Measurements from ENCODE around the gene HEPN1.

Gene HEPN1

DNA sequence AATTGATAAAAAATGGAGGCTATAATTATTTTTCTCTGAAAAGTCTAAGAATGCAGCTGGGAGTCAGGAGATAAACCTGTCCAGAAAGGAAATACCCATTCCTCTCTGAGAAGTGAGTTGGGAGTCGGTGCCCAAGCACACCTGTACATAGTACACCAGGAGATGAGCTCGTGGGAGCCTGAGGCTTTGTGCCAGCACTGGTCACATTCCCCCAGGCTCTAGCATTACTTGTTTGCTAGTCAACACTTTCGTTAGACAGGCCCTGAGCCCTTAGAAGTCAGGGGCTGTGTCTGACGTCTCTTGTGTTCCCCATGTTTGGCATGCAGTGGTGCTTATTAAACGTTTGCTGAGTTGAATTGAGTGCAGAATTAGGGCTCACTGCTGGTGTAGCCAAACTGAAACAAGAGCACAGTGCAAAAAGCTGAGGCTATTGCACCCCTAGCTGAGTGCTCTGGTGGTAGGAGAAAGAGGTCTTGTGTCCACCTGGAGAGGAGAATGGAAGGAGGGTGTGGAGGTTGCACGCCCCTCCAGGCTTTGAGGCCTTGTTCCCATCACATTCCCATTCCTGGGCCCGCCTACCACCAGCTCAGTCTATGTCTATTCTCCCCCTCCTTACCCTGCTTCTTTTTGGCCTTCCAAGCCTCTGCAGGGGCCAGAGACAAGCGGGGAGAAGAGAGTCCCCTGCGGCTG, 28.2 kb upstream of the HEPN1 start:
- no peak for TF ChIP-seq CTCF (conservative IDR thresholded peaks at IDR 0.05)
- no peak for TF ChIP-seq ZFX (IDR thresholded peaks at IDR 0.05)
- no peak overlapping the region for H3K27ac ChIP-seq

DNA sequence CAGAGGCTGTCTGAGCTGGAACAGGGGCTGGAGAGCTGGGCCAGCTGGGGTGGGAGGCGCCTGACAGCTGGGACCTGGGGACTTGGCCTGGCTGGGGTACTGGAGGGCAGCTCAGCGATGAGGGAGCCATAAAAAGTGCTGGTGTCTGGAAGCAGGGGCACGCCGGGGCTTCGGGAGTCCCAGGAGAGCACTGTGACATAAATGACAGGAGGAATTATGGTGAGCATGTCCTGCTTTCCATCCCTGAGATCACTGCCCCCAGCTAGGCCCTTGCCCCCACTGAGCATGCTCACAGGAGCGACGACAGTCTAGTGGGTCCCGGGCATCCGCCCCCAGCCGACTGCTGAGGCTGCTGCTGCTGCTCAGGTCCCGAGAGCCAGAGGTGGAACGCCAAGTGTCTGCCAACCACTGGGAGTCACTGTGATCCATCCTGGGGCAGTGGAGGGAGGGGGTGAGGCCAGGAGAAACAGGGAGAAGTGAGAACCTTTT, 27.6 kb upstream of the HEPN1 start:
- TF ChIP-seq CTCF (conservative IDR thresholded peaks at IDR 0.05) = no peak
- no peak for TF ChIP-seq ZFX (IDR thresholded peaks at IDR 0.05)
- no peak overlapping the region for H3K27ac ChIP-seq

DNA sequence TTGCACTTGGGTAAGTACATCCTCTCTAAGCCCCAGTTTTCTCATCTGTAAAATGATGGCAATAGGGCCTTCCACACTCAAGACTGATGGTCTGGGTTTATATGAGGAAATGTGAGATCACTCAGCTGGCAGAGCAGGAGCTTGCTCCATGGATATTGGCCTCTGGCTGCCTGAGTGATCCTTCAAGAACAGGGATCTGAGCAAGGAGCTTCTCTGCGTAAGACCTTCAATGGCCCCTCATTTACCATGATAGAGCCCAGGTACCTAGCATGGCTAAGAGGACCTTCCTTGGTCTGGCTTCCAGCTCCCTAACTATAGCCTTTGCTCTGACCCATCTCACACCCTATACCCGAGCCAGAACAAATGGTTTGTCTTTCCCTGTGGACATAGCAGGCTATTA, 26.9 kb upstream of the HEPN1 start:
- H3K27ac ChIP-seq = no peak overlapping the region
- TF ChIP-seq CTCF (conservative IDR thresholded peaks at IDR 0.05) = no peak
- no peak for TF ChIP-seq ZFX (IDR thresholded peaks at IDR 0.05)

- TF ChIP-seq ZFX (IDR thresholded peaks at IDR 0.05) = no peak
- no peak for TF ChIP-seq CTCF (conservative IDR thresholded peaks at IDR 0.05)
- H3K27ac ChIP-seq = no peak overlapping the region
Measured at GRCh38 chr11:124892750-124893454, 26.1 kb upstream of the HEPN1 start.

DNA sequence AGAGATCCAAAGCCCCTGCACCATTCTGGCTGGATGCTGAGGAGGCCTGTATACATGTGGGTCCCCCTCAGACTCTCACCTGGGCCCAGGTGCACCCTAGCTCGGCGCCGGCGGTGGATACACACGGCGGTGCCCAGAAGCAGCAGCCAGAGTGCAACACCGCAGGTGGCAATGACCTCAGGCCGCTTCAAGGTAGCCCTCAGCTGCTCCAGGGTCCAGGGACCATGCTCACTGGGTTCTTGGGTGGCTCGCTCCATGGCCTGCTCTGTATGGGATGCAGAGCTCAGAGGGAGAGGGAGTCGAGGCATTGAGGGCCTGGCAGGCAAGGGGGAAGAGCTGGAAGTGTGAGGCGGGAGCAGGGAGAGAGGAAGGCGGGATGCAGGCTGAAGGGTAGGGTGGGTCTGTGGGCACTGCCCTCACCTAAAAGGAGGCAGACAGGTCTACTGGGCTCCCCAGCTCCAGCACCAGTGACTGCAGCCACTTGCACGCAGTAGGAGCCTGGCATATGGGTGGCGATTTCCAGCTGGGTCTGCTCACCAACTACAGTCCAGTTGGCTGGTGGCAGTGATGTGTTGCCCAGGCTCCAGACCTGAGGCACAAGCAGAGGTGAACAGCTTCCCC, 25.2 kb upstream of the HEPN1 start:
- H3K27ac ChIP-seq = no peak overlapping the region
- TF ChIP-seq CTCF (conservative IDR thresholded peaks at IDR 0.05) = no peak
- no peak for TF ChIP-seq ZFX (IDR thresholded peaks at IDR 0.05)

DNA sequence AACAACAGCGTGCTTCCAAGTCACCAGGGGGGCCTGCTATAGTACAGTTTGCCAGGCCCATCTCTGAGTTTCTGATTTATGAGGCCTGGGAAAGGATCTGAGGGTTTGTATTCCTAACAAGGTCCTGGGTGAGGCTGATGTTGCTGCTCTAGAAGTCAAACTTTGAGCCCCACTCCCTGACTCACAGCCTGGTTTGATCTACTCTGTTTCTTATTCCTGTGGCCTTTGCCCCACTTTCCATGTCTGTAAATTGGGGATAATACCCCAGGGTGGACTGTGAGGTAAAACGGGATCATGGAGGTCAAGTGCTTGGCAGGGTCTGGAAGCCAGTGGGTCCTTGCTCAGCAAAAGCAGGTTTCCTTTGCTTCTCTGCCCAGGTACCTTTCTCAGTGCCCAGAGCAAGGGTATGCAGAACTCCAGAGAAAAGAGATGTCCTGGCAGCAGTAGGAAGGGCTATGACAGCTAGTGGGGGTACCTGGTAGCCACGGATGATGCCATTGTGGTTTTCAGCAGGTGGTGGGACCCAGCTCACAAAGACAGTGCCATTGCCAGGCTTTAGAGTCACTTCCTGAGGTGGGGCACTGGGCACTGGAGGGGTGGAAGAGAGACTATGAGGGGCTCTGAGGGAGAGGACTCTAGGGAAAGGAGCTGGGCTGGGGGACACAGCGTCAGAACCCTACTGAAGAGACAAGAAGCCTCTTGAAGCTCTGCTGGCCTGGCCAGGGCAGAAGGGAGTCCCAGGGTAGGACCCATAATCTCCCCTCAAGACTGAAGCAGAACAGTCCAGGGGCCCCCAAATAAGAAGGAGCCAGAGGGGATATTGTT, 24.2 kb upstream of the HEPN1 start:
- no peak overlapping the region for H3K27ac ChIP-seq
- TF ChIP-seq CTCF (conservative IDR thresholded peaks at IDR 0.05) (no peak), ZFX (IDR thresholded peaks at IDR 0.05) (no peak)
